HG03025 (cell line): ENCODE measurements around the gene CCDC93.

ENCODE experiments used
- ATAC-seq: cut with Tn5 transposase; IDR thresholded peaks from one replicate; pipeline ENCODE4 v1.9.1; 2021; ENCODE audit warnings: mild to moderate bottlenecking, moderate library complexity; ENCODE audit not compliant: unreplicated experiment, low FRiP score

CCDC93 gene

GRCh38 chr2:117960231-117960630, 53.6 kb downstream of the CCDC93 start:
- no peak for ATAC-seq

GRCh38 chr2:117958186-117958585, 55.7 kb downstream of the CCDC93 start:
- ATAC-seq = no peak

- no peak for ATAC-seq
Measured at GRCh38 chr2:117957616-117958015, 56.3 kb downstream of the CCDC93 start.

- ATAC-seq = no peak
Measured at GRCh38 chr2:117956036-117956796, 57.7 kb downstream of the CCDC93 start.

- no peak for ATAC-seq
Measured at GRCh38 chr2:117953231-117953630, 60.6 kb downstream of the CCDC93 start.

GRCh38 chr2:117952701-117953100, 61.2 kb downstream of the CCDC93 start:
- no peak for ATAC-seq

- no peak for ATAC-seq
Measured at GRCh38 chr2:117952228-117952627, 61.6 kb downstream of the CCDC93 start.

- ATAC-seq = no peak
Measured at GRCh38 chr2:117949806-117950205, 64.1 kb downstream of the CCDC93 start.

GRCh38 chr2:117948615-117949014, 65.3 kb downstream of the CCDC93 start:
- no peak for ATAC-seq

GRCh38 chr2:117945296-117945695, 68.6 kb downstream of the CCDC93 start:
- ATAC-seq = no peak

- ATAC-seq = no peak
Measured at GRCh38 chr2:117944816-117945215, 69.1 kb downstream of the CCDC93 start.

GRCh38 chr2:117943013-117943672, 70.7 kb downstream of the CCDC93 start:
- ATAC-seq = no peak

- ATAC-seq = no peak
Measured at GRCh38 chr2:117942551-117942950, 71.3 kb downstream of the CCDC93 start.

- ATAC-seq = no peak
Measured at GRCh38 chr2:117941693-117942092, 72.2 kb downstream of the CCDC93 start.

GRCh38 chr2:117940436-117940835, 73.4 kb downstream of the CCDC93 start:
- ATAC-seq = no peak

- no peak for ATAC-seq
Measured at GRCh38 chr2:117938611-117939010, 75.3 kb downstream of the CCDC93 start.

- no peak for ATAC-seq
Measured at GRCh38 chr2:117936871-117937428, 76.9 kb downstream of the CCDC93 start.

- ATAC-seq = no peak
Measured at GRCh38 chr2:117935954-117936353, 77.9 kb downstream of the CCDC93 start.

GRCh38 chr2:117935456-117935855, 78.4 kb downstream of the CCDC93 start:
- no peak for ATAC-seq

GRCh38 chr2:117933884-117934354, 80.0 kb downstream of the CCDC93 start:
- ATAC-seq = no peak

- ATAC-seq = no peak
Measured at GRCh38 chr2:117931978-117932377, 81.9 kb downstream of the CCDC93 start.

GRCh38 chr2:117931266-117931665, 82.6 kb downstream of the CCDC93 start:
- no peak for ATAC-seq
